Keratinocyte (primary cell): ENCODE results near the gene PDILT. TPM values are rescaled to one million over a fixed set of nuclear protein-coding genes. Genes with fewer than 3 reads are reported as not detected.
"Not testable (repeated sequence)": the region's sequence is repeated elsewhere in the genome, so short reads cannot be mapped to it uniquely, and the experiment has no call there.

Experiments used
- DNase-seq: peaks from one replicate; pipeline ENCODE4 v3.0.0-alpha.2; 2011; ENCODE audit warnings: low read depth, missing footprints, low spot score
- FAIRE-seq: peaks from 2 replicates; lab custom pipeline; 2011; peaks lifted over from hg19 to GRCh38; lab: Jason Lieb, UNC
- H2AFZ ChIP-seq: 2 replicates; pipeline ENCODE4 v1.6.0; 2012; ENCODE audit warnings: low read length, control low read depth, inconsistent platforms; ENCODE audit not compliant: control insufficient read depth
- H3K27ac ChIP-seq: 2 replicates; pipeline ENCODE4 v1.5.1; 2011; ENCODE audit warnings: low read length; ENCODE audit not compliant: control insufficient read depth, insufficient read depth
- H3K27me3 ChIP-seq: 3 replicates; pipeline ENCODE4 v1.6.0; 2011; ENCODE audit warnings: low read length; ENCODE audit not compliant: control insufficient read depth, insufficient read depth; ENCODE audit errors: extremely low read depth
- H3K36me3 ChIP-seq, 2 experiments: 2 replicates in 1 of 2; 3 replicates in 1 of 2; pipeline ENCODE4 v1.5.1; 2011; ENCODE audit warnings: low read length in 2 of 2, mild to moderate bottlenecking in 1 of 2; ENCODE audit not compliant: control insufficient read depth in 2 of 2, insufficient read depth in 2 of 2; ENCODE audit errors: extremely low read depth in 1 of 2
- H3K4me1 ChIP-seq: 3 replicates; pipeline ENCODE4 v1.5.1; 2011; ENCODE audit warnings: low read length; ENCODE audit not compliant: control insufficient read depth, insufficient read depth; ENCODE audit errors: extremely low read depth
- H3K4me2 ChIP-seq: 3 replicates; pipeline ENCODE4 v1.6.0; 2011; ENCODE audit warnings: low read depth, low read length; ENCODE audit not compliant: control insufficient read depth, insufficient read depth; ENCODE audit errors: extremely low read depth
- H3K4me3 ChIP-seq, 3 experiments: fragments of 200-600 bp in 1 of 3; sonication (generic) in 1 of 3; 2 replicates in 2 of 3; 3 replicates in 1 of 3; pipeline ENCODE4 v1.5.1; 2011 to 2016; ENCODE audit warnings: low read length in 3 of 3, mild to moderate bottlenecking in 3 of 3, control low read depth in 2 of 3, inconsistent platforms in 1 of 3, low read depth in 1 of 3, mixed read lengths in 1 of 3, mixed run types in 1 of 3, moderate library complexity in 1 of 3; ENCODE audit not compliant: control insufficient read depth in 2 of 3, insufficient read depth in 2 of 3; ENCODE audit errors: extremely low read depth in 1 of 3
- H3K79me2 ChIP-seq: 2 replicates; pipeline ENCODE4 v1.6.0; 2012; ENCODE audit warnings: low read length; ENCODE audit not compliant: control insufficient read depth, insufficient read depth
- H3K9ac ChIP-seq: 3 replicates; pipeline ENCODE4 v1.6.0; 2011; ENCODE audit warnings: low read length; ENCODE audit not compliant: control insufficient read depth, insufficient read depth; ENCODE audit errors: extremely low read depth
- H3K9me1 ChIP-seq: 3 replicates; pipeline ENCODE4 v1.6.0; 2011; ENCODE audit warnings: low read length; ENCODE audit not compliant: control insufficient read depth, insufficient read depth; ENCODE audit errors: extremely low read depth
- H3K9me3 ChIP-seq: 2 replicates; pipeline ENCODE4 v1.5.1; 2012; ENCODE audit warnings: low read depth, low read length; ENCODE audit not compliant: control insufficient read depth
- H4K20me1 ChIP-seq: 3 replicates; pipeline ENCODE4 v1.6.0; 2011; ENCODE audit warnings: low read length; ENCODE audit not compliant: control insufficient read depth, insufficient read depth; ENCODE audit errors: extremely low read depth
- EZH2 ChIP-seq: IDR thresholded peaks from one replicate; pipeline ENCODE4 v1.6.1; 2012; ENCODE audit warnings: inconsistent platforms, mild to moderate bottlenecking, low read length, moderate library complexity
- dilution Hi-C: fragments of 300-500 bp; cut with MboI; formaldehyde crosslinking; loops from one replicate; pipeline ENCODE4 v1.7.0; 2020; ENCODE audit warnings: low sequenced_read_pairs; ENCODE audit not compliant: extremely low pct_ligation_motif_present
- polyA plus RNA-seq, 5 experiments: library from polyadenylated mRNA; depleted of rRNA in 3 of 5; stranded (reverse) in 3 of 5; stranded (forward) in 1 of 5; unstranded in 1 of 5; fragments of >200 nt; gene quantifications; 1 replicate in 1 of 5; 2 replicates in 3 of 5; 3 replicates in 1 of 5; pipeline versions ENCODE4 v1.2.1 to v1.2.3, GENCODE V29; 2011 to 2012; ENCODE audit warnings: missing spikeins in 2 of 5, low read depth in 1 of 5, low replicate concordance in 1 of 5
- TF ChIP-seq, protein P1 (sequence below), 3 experiments: IDR thresholded peaks in 1 of 3; conservative IDR thresholded peaks in 1 of 3; optimal IDR thresholded peaks in 1 of 3; 2 replicates in 2 of 3; 3 replicates in 1 of 3; pipeline versions ENCODE3 to v1.5.1; 2011; ENCODE audit warnings: low read length in 3 of 3, mild to moderate bottlenecking in 3 of 3, moderate library complexity in 2 of 3, control low read depth in 1 of 3, inconsistent platforms in 1 of 3; ENCODE audit not compliant: insufficient read depth in 2 of 3; ENCODE audit errors: extremely low read depth in 1 of 3

PDILT gene
- polyA plus RNA-seq, 1 donor (not counting 4 experiments of a cell fraction or from before 2014, with no cell fraction given): not detected

GRCh38 chr16:20438950-20439349 is 34.4 kb upstream of the PDILT start:
- FAIRE-seq, H3K9me1 ChIP-seq, H3K4me3 ChIP-seq, H4K20me1 ChIP-seq, H3K27me3 ChIP-seq, H3K9me3 ChIP-seq, H3K4me2 ChIP-seq, H3K79me2 ChIP-seq, dilution Hi-C loops, H3K27ac ChIP-seq, H3K9ac ChIP-seq, DNase-seq, H3K36me3 ChIP-seq, H2AFZ ChIP-seq, H3K4me1 ChIP-seq: not testable (repeated sequence)

- Histone ChIP-seq H3K4me1 (no peaks in the 10 kb centered on the region), H3K4me2 (no peak overlapping the region), H3K4me3 (no peak overlapping the region), H2AFZ (no peak overlapping the region), H3K9me1 (no peaks in the 10 kb centered on the region), H3K27ac (no peak overlapping the region), H3K27me3 (no peaks in the 10 kb centered on the region), H3K79me2 (no peaks in the 10 kb centered on the region), H3K9me3 (no peaks in the 10 kb centered on the region), H3K9ac (no peak overlapping the region), H4K20me1 (no peaks in the 10 kb centered on the region), H3K36me3 (no peaks in the 10 kb centered on the region)
- TF ChIP-seq, protein P1, sequence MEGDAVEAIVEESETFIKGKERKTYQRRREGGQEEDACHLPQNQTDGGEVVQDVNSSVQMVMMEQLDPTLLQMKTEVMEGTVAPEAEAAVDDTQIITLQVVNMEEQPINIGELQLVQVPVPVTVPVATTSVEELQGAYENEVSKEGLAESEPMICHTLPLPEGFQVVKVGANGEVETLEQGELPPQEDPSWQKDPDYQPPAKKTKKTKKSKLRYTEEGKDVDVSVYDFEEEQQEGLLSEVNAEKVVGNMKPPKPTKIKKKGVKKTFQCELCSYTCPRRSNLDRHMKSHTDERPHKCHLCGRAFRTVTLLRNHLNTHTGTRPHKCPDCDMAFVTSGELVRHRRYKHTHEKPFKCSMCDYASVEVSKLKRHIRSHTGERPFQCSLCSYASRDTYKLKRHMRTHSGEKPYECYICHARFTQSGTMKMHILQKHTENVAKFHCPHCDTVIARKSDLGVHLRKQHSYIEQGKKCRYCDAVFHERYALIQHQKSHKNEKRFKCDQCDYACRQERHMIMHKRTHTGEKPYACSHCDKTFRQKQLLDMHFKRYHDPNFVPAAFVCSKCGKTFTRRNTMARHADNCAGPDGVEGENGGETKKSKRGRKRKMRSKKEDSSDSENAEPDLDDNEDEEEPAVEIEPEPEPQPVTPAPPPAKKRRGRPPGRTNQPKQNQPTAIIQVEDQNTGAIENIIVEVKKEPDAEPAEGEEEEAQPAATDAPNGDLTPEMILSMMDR (optimal IDR thresholded peaks at IDR 0.05 in 1 of 3, IDR thresholded peaks at IDR 0.05 in 1 of 3, conservative IDR thresholded peaks at IDR 0.05 in 1 of 3; ENCODE audit: extremely low read depth in 1 of 3, insufficient read depth in 2 of 3, low read length in 3 of 3): no peak
- no peak for TF ChIP-seq EZH2
- DNase-seq: no peak
- dilution Hi-C loops: no loop called here
- FAIRE-seq: no peak
Measured at GRCh38 chr16:20430948-20431347, 26.4 kb upstream of the PDILT start.

DNA sequence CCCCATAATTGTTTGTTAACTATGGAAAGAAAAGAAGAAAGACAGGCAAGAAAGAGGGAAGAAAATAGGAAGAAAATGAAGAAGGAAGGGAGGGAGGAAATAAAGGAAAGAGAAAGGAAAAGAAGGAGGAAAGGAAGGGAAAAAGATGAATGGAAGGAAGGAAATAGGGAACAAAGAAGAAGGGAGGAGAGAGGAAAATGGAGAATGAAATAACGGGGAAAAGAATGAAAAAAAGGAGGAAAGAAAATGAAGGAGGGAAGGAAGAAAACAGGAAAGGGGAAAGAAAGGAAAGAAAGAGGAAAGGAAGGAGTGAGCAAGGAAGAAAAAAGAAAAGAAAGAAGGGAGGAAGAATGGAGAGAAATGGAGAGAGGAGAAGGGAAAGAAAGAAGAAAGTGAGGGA is 25.9 kb upstream of the PDILT start:
- H3K27me3 ChIP-seq, H3K4me1 ChIP-seq, H3K9ac ChIP-seq, H3K9me1 ChIP-seq, H3K79me2 ChIP-seq, dilution Hi-C loops, H4K20me1 ChIP-seq, H3K36me3 ChIP-seq, H3K27ac ChIP-seq, H3K4me3 ChIP-seq, H2AFZ ChIP-seq, H3K9me3 ChIP-seq, H3K4me2 ChIP-seq, FAIRE-seq, DNase-seq: not testable (repeated sequence)

GRCh38 chr16:20429499-20429898 is 25.0 kb upstream of the PDILT start:
- not testable (repeated sequence) for H3K27ac ChIP-seq

More at GRCh38 chr16:20429499-20429898, 25.0 kb upstream of the PDILT start:
- H3K27me3 ChIP-seq, dilution Hi-C loops, H3K79me2 ChIP-seq, H2AFZ ChIP-seq, H3K9ac ChIP-seq, H3K9me3 ChIP-seq, H4K20me1 ChIP-seq, FAIRE-seq, H3K4me3 ChIP-seq, H3K4me2 ChIP-seq, H3K9me1 ChIP-seq, H3K36me3 ChIP-seq, H3K4me1 ChIP-seq, DNase-seq: not testable (repeated sequence)
